Stomach (tissue), 9 donors: ENCODE data around the gene IBA57. TPM values are rescaled to one million over a fixed set of nuclear protein-coding genes. Genes with fewer than 3 reads are reported as not detected.

ENCODE experiments used
- DNase-seq, 2 donors: peaks; one replicate each; pipeline versions ENCODE4 v3.0.0 to v3.0.0-alpha.2; 2013 to 2019
- H3K27ac ChIP-seq, 5 donors: fragments of 200-600 bp in 4 of 5; sonication (generic) in 4 of 5; one replicate each; pipeline ENCODE4 v1.5.1; 2013 to 2019; ENCODE audit warnings: mild to moderate bottlenecking in 1 of 5, moderate library complexity in 1 of 5
- H3K27me3 ChIP-seq, 3 donors: fragments of 200-600 bp; sonication (generic); one replicate each; pipeline ENCODE4 v1.5.1; 2017 to 2019; ENCODE audit warnings: mixed run types in 1 of 3
- H3K36me3 ChIP-seq, 4 donors: fragments of 200-600 bp; sonication (generic); 1 replicate in 3 of 4; 2 replicates in 1 of 4; pipeline ENCODE4 v1.5.1; 2016 to 2019
- H3K4me1 ChIP-seq, 4 donors: fragments of 200-600 bp; sonication (generic); one replicate each; pipeline ENCODE4 v1.5.1; 2016 to 2019
- H3K4me3 ChIP-seq, 4 donors: fragments of 200-600 bp; sonication (generic) in 3 of 4; one replicate each; pipeline ENCODE4 v1.5.1; 2016 to 2019; ENCODE audit warnings: mild to moderate bottlenecking in 1 of 4
- H3K9me3 ChIP-seq, 4 donors: fragments of 200-600 bp; sonication (generic); one replicate each; pipeline ENCODE4 v1.5.1; 2016 to 2019
- CTCF ChIP-seq, 7 experiments: fragments of 450-650 bp in 4 of 7; fragments of 200-600 bp in 3 of 7; sonication (generic) in 3 of 7; IDR thresholded peaks; one replicate each; pipeline ENCODE4 v1.5.1; 2016 to 2019; ENCODE audit warnings: antibody characterized with exemption in 7 of 7, control low read depth in 2 of 7, mild to moderate bottlenecking in 1 of 7
- EP300 ChIP-seq: sonication (generic); formaldehyde crosslinking; IDR thresholded peaks from one replicate; pipeline ENCODE4 v1.6.1; 2017; ENCODE audit warnings: antibody characterized with exemption
- POLR2A ChIP-seq, 4 donors: fragments of 450-650 bp; IDR thresholded peaks; one replicate each; pipeline ENCODE4 v1.6.1; 2016; ENCODE audit warnings: antibody characterized with exemption in 4 of 4, control low read depth in 2 of 4, mild to moderate bottlenecking in 1 of 4, moderate library complexity in 1 of 4
- POLR2AphosphoS5 ChIP-seq, 3 donors: sonication (generic); formaldehyde crosslinking; IDR thresholded peaks; one replicate each; pipeline ENCODE4 v1.6.1; 2016; ENCODE audit warnings: antibody characterized with exemption in 3 of 3
- WGBS, 5 donors: extraction: QIAGEN DNeasy Blood & Tissue Kit in 3 of 5; methylation state at CpG; one replicate each; pipeline versions ENCODE4 v1.1.5 to v1.1.7; 2013 to 2018; 5-methylcytosine and 5-hydroxymethylcytosine counted together
- intact Hi-C: fragments of 100-400 bp; cut with DNase I; formaldehyde crosslinking; loops from one replicate; pipeline ENCODE4 v1.15.1; 2023; ENCODE audit warnings: low total_unique reads
- polyA plus RNA-seq, 3 donors: library from polyadenylated mRNA; stranded (reverse); fragments of 200-250 nt; gene quantifications; one replicate each; pipeline ENCODE4 v1.2.3, GENCODE V29; 2013
- total RNA-seq, 5 donors: library from RNA; depleted of rRNA; stranded (reverse); fragments of >200 nt; gene quantifications; one replicate each; pipeline versions ENCODE4 v1.1.0 to v1.2.3, GENCODE V29; 2014 to 2016
- donor health status: healthy with polysubstance abuse.
- donor health status: Bipolar disorder and iron deficiency.
- donor health status: healthy.

IBA57 gene
- total and polyA plus RNA-seq, 8 donors, result 1.2 to 6.1 (median 4.3) TPM

- peak overlapping the region in 2 of 5 donors; percentile 1 to 66 for H3K27ac ChIP-seq
- H3K4me3 ChIP-seq, result no peak overlapping the region
These were observed 9.9 kb downstream of the IBA57 start for GRCh38 chr1:228175316-228176023.

GRCh38 chr1:228176024-228176395 is 10.4 kb downstream of the IBA57 start:
- TF ChIP-seq CTCF (IDR thresholded peaks at IDR 0.05), result no peak
- no peak for TF ChIP-seq POLR2AphosphoS5 (IDR thresholded peaks at IDR 0.05)
- no peak for TF ChIP-seq POLR2A (IDR thresholded peaks at IDR 0.05)
- no peak for TF ChIP-seq EP300
- H3K9me3 ChIP-seq, result no peaks in the 10 kb centered on the region
- intact Hi-C loops, result no loop called here
- H3K36me3 ChIP-seq, result peaks cover 0 to 23% (median 19%) of the 10 kb centered on the region in 4 donors
- no peak for DNase-seq
- peak overlapping the region in 2 of 5 donors; percentile 1 to 66 for H3K27ac ChIP-seq
- 80 to 95% (median 93%) methylated on average over 1 to 4 of the region's 4 CpGs for WGBS, 5 donors
- H3K27me3 ChIP-seq, result no peaks in the 10 kb centered on the region
- H3K4me3 ChIP-seq, result no peak overlapping the region
- peaks cover 5 to 26% (median 15%) of the 10 kb centered on the region in 4 donors for H3K4me1 ChIP-seq

More at GRCh38 chr1:228175316-228176023, 9.9 kb downstream of the IBA57 start:
- H3K4me1 ChIP-seq, result peaks cover 5 to 26% (median 15%) of the 10 kb centered on the region in 4 donors
- peak in 1 of 2 donors; percentile 17 for DNase-seq
- H3K9me3 ChIP-seq, result no peaks in the 10 kb centered on the region
- peaks cover 0 to 25% (median 19%) of the 10 kb centered on the region in 4 donors for H3K36me3 ChIP-seq
- H3K27me3 ChIP-seq, result no peaks in the 10 kb centered on the region
- TF ChIP-seq POLR2AphosphoS5 (IDR thresholded peaks at IDR 0.05) (no peak), POLR2A (IDR thresholded peaks at IDR 0.05) (no peak), EP300 (no peak), CTCF (IDR thresholded peaks at IDR 0.05) (no peak)
- intact Hi-C loops, result no loop called here
- 90 to 93% (median 91%) methylated on average over 16 to 18 of the region's 18 CpGs for WGBS, 5 donors

- Histone ChIP-seq H3K27ac (peak overlapping the region in 1 of 5 donors; percentile 66), H3K9me3 (no peaks in the 10 kb centered on the region), H3K27me3 (no peaks in the 10 kb centered on the region), H3K36me3 (peaks cover 0 to 23% (median 19%) of the 10 kb centered on the region in 4 donors), H3K4me3 (no peak overlapping the region), H3K4me1 (peaks cover 5 to 26% (median 15%) of the 10 kb centered on the region in 4 donors)
- no peak for TF ChIP-seq POLR2A (IDR thresholded peaks at IDR 0.05)
- TF ChIP-seq EP300, result no peak
- 91 to 95% (median 93%) methylated on average over 15 to 19 of the region's 19 CpGs for WGBS, 5 donors
- DNase-seq, result peak in 1 of 2 donors; percentile 69
- intact Hi-C loops, result no loop called here
These were observed 11.0 kb downstream of the IBA57 start for GRCh38 chr1:228176461-228177182.

GRCh38 chr1:228177183-228177475 is 11.5 kb downstream of the IBA57 start:
- no peaks in the 10 kb centered on the region for H3K27me3 ChIP-seq
- TF ChIP-seq POLR2A (IDR thresholded peaks at IDR 0.05) (no peak), CTCF (IDR thresholded peaks at IDR 0.05) (no peak), POLR2AphosphoS5 (IDR thresholded peaks at IDR 0.05) (no peak), EP300 (no peak)
- no peaks in the 10 kb centered on the region for H3K9me3 ChIP-seq
- no peak for DNase-seq
- H3K36me3 ChIP-seq, result peaks cover 0 to 23% (median 19%) of the 10 kb centered on the region in 4 donors
- 81 to 93% (median 88%) methylated on average over 3 to 5 of the region's 5 CpGs for WGBS, 5 donors
- no peak overlapping the region for H3K4me3 ChIP-seq
- peaks cover 5 to 26% (median 15%) of the 10 kb centered on the region in 4 donors for H3K4me1 ChIP-seq
- peak overlapping the region in 1 of 5 donors; percentile 66 for H3K27ac ChIP-seq
- intact Hi-C loops, result no loop called here
